ENCODE results near the gene CD7. TPM values are rescaled to one million over a fixed set of nuclear protein-coding genes. Genes with fewer than 3 reads are reported as not detected.

Gene CD7
- total RNA-seq, 1 experiment from 2014 or later, result not detected

GRCh38 chr17:82281076-82281475, 36.3 kb downstream of the CD7 start:
- peaks cover 60% of the 10 kb centered on the region for H3K4me1 Mint-ChIP-seq (ENCODE audit: low read depth, unreplicated experiment)
- TF ChIP-seq CTCF (IDR thresholded peaks at IDR 0.05; ENCODE audit: unreplicated experiment), result no peak
- DNase-seq, result no peak
- CTCF ChIA-PET, result interaction anchor here (1.5 kb wide), 1 partner anchor 17 kb away, joined by 3 read pairs; no protein-coding TSS in a partner anchor
- H3K27me3 Mint-ChIP-seq (ENCODE audit: unreplicated experiment), result no peaks in the 10 kb centered on the region
- intact Hi-C loops (cut with micrococcal nuclease; ENCODE audit: unreplicated experiment), result no loop called here
- no TSS peak for BruUV-seq (replicated peaks)
- H3K36me3 Mint-ChIP-seq (ENCODE audit: insufficient read depth, unreplicated experiment), result peaks cover 12% of the 10 kb centered on the region
- peak overlapping the region; percentile 43 for H3K4me3 Mint-ChIP-seq (ENCODE audit: low read depth, unreplicated experiment)
- no peak overlapping the region for H3K27ac Mint-ChIP-seq (ENCODE audit: unreplicated experiment)
- H3K9me3 Mint-ChIP-seq (ENCODE audit: low read depth, unreplicated experiment), result no peaks in the 10 kb centered on the region

GRCh38 chr17:82280537-82280936, 36.9 kb downstream of the CD7 start:
- Mint-ChIP-seq H3K4me3 (ENCODE audit: low read depth, unreplicated experiment) (no peak overlapping the region), H3K27ac (ENCODE audit: unreplicated experiment) (no peak overlapping the region), H3K27me3 (ENCODE audit: unreplicated experiment) (no peaks in the 10 kb centered on the region), H3K9me3 (ENCODE audit: low read depth, unreplicated experiment) (no peaks in the 10 kb centered on the region), H3K36me3 (ENCODE audit: insufficient read depth, unreplicated experiment) (peaks cover 12% of the 10 kb centered on the region), H3K4me1 (ENCODE audit: low read depth, unreplicated experiment) (peaks cover 66% of the 10 kb centered on the region)
- BruUV-seq (replicated peaks), result no TSS peak
- DNase-seq, result no peak
- CTCF ChIA-PET, result no interaction called here
- intact Hi-C loops (cut with micrococcal nuclease; ENCODE audit: unreplicated experiment), result no loop called here
- TF ChIP-seq CTCF (IDR thresholded peaks at IDR 0.05; ENCODE audit: unreplicated experiment), result no peak

- TF ChIP-seq CTCF (IDR thresholded peaks at IDR 0.05; ENCODE audit: unreplicated experiment), result no peak
- H3K27ac Mint-ChIP-seq (ENCODE audit: unreplicated experiment), result no peak overlapping the region
- H3K27me3 Mint-ChIP-seq (ENCODE audit: unreplicated experiment), result no peaks in the 10 kb centered on the region
- CTCF ChIA-PET, result interaction anchor here (0.7 kb wide), 2 partner anchors 15 to 47 kb away, joined by 5 to 6 read pairs; no protein-coding TSS in a partner anchor
- no peak overlapping the region for H3K4me3 Mint-ChIP-seq (ENCODE audit: low read depth, unreplicated experiment)
- H3K4me1 Mint-ChIP-seq (ENCODE audit: low read depth, unreplicated experiment), result peaks cover 73% of the 10 kb centered on the region
- intact Hi-C loops (cut with micrococcal nuclease; ENCODE audit: unreplicated experiment), result no loop called here
- no TSS peak for BruUV-seq (replicated peaks)
- DNase-seq, result no peak
- no peaks in the 10 kb centered on the region for H3K9me3 Mint-ChIP-seq (ENCODE audit: low read depth, unreplicated experiment)
- H3K36me3 Mint-ChIP-seq (ENCODE audit: insufficient read depth, unreplicated experiment), result peaks cover 16% of the 10 kb centered on the region
Measured at GRCh38 chr17:82278786-82279391, 38.5 kb downstream of the CD7 start.

GRCh38 chr17:82278308-82278707, 39.1 kb downstream of the CD7 start:
- peaks cover 67% of the 10 kb centered on the region for H3K4me1 Mint-ChIP-seq (ENCODE audit: low read depth, unreplicated experiment)

More at GRCh38 chr17:82278308-82278707, 39.1 kb downstream of the CD7 start:
- no peak for DNase-seq
- Mint-ChIP-seq H3K27ac (ENCODE audit: unreplicated experiment) (no peak overlapping the region), H3K4me3 (ENCODE audit: low read depth, unreplicated experiment) (no peak overlapping the region), H3K36me3 (ENCODE audit: insufficient read depth, unreplicated experiment) (peaks cover 21% of the 10 kb centered on the region), H3K27me3 (ENCODE audit: unreplicated experiment) (no peaks in the 10 kb centered on the region), H3K9me3 (ENCODE audit: low read depth, unreplicated experiment) (no peaks in the 10 kb centered on the region)
- TF ChIP-seq CTCF (IDR thresholded peaks at IDR 0.05; ENCODE audit: unreplicated experiment), result no peak
- no TSS peak for BruUV-seq (replicated peaks)
- intact Hi-C loops (cut with micrococcal nuclease; ENCODE audit: unreplicated experiment), result no loop called here
- CTCF ChIA-PET, result no interaction called here

All from Calu3 (cell line).